HG02610 (cell line): ENCODE measurements around the gene COL19A1.

Experiments
- ATAC-seq: cut with Tn5 transposase; IDR thresholded peaks from one replicate; pipeline ENCODE4 v1.9.1; 2021; ENCODE audit warnings: mild to moderate bottlenecking, moderate library complexity; ENCODE audit not compliant: unreplicated experiment

The COL19A1 gene

GRCh38 chr6:70118670-70119069 lies 252.3 kb downstream of the COL19A1 start:
- ATAC-seq, result no peak

DNA sequence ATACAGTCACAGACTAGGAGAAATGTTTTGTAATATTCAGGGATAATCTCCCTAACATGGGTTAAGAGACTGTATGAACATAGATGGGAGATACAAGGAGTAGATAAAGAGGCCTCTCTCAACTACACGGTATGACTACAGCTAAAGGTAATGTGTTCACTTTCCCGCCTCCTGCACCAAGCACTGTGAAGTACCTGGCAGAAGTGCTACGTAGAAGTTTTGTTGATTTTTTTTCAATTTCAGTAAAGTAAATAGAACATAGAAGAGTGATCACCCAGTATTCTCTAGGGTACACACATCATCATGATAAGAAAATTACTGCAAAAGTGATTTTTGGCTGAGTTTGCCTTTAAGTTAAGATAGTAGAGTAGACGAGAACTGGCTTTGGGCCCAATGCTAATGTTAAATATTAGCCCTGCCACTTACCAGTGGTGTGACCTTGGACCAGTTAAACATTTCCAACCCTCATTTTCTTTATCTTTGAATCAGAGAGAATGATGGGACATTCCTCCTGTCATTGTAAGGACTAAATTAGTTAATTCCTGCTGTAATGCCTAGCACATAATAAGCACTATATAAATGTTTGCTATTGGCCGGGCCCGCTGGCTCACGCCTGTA lies 253.0 kb downstream of the COL19A1 start:
- ATAC-seq, result no peak

- ATAC-seq, result no peak
Measured at GRCh38 chr6:70124443-70124842, 258.1 kb downstream of the COL19A1 start.

- no peak for ATAC-seq
Measured at GRCh38 chr6:70124882-70125545, 258.7 kb downstream of the COL19A1 start.

DNA sequence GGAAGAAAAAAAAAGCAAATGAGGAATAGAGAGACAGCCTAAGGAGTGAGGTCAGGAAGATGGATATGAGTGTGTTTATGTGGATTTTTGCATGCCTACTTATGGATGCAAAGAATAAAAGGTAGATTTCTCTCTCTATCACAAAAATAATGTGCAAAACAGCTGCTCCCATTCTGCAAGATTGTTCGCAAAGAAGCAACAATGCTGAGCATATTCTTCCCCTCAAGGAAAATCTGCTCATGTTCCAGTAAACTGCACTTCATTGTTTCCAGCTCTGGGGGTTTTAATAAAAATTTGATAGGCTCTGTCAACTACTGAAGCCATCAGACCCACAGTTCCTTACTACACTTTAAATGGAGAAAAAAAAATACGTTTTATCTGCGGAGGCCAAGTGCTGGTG lies 259.2 kb downstream of the COL19A1 start:
- no peak for ATAC-seq

DNA sequence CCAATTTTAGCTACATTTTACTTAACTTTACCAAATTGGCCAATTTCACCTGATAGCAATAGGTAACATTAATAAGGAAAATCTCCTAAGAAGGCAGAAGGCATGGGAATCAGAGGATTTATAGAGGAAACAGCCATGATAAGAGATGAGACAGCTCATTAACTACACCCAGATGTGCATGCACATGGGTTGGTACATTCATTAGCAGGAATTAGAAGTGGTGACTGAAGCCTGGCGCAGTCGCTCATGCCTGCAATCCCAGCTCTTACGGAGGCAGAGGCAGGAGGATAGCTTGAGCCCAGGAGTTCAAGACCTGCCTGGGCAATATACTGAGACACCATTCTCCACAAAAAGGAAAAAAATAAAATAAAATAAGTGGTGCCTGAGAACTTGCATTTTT lies 263.0 kb downstream of the COL19A1 start:
- ATAC-seq, result no peak

DNA sequence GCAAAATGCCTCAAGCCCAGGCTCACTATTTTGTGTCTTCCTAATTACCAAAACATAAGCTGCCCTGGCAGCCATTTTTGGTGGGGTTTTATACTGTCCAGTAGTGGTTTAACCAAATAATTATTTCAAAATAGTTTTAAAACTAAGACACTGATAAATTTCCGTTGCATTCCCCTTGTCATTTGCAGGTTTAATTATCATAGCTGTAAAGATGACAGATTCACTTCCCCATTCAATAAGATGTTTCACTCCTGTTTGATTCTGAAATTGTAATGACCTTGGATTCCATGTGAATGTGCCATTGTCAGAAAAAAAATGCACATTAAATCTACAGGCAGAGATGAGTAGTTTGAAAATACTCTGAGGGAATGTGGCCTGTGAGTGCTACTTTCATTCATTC lies 264.5 kb downstream of the COL19A1 start:
- no peak for ATAC-seq

DNA sequence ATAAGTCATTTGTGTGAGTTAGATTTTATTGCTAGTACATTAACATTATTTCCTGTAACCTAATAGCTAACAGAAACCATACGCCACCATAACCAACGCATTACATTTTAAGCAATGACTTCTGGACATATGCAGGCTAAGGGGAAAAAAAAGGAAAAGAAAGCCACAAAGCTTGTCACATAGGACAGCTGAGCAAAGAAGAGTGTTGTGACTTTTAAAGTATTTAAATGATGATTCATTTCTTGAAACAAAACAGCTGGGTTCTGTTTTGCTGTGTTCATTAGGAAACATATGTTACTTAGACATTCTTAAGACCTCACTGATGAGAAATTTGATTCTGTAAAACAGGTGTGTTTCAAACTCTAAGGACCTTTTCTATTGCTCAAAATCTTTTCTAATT lies 265.2 kb downstream of the COL19A1 start:
- peak; percentile 96 for ATAC-seq

GRCh38 chr6:70133246-70133645 lies 266.9 kb downstream of the COL19A1 start:
- no peak for ATAC-seq

DNA sequence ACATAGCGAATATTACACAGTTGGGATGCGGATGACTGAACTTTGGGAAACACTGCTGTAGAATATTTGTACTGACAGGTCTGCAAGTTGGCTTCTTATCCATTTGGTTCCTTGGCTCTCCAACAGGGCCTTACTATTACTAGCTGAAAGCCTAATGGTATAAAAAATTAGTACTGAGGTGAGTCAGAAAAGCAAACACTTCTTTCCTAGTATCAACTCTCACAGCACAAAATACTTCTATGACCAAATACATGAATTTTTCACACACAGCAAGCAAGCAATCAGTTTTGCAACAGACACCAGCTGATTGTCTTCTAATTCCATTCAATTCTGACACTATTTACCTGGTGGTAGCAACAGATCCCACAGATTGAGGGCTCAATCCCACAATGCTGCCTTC lies 268.2 kb downstream of the COL19A1 start:
- no peak for ATAC-seq

- no peak for ATAC-seq
Measured at GRCh38 chr6:70135219-70136160, 269.1 kb downstream of the COL19A1 start.

GRCh38 chr6:70136996-70137395 lies 270.6 kb downstream of the COL19A1 start:
- ATAC-seq, result no peak

- no peak for ATAC-seq
Measured at GRCh38 chr6:70140496-70140895, 274.1 kb downstream of the COL19A1 start.

GRCh38 chr6:70142034-70142433 lies 275.7 kb downstream of the COL19A1 start:
- ATAC-seq, result no peak

DNA sequence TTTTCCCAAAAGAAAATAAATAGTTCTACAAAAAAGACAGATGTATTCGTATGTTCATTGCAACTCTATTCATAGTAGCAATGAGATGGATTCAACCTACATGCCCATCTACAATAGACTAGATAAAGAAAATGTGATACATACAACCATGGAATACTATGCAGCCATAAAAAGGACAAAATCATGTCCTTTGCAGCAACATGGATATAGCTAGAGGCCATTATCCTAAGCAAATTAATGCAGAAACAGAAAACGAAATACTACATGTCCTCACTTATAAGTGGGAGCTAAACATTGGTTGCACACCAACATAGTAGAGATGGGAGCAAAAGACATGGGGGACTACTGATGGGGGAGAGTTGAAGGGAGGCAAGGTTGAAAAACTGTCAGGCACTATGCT lies 278.8 kb downstream of the COL19A1 start:
- no peak for ATAC-seq

- ATAC-seq, result no peak
Measured at GRCh38 chr6:70149209-70149788, 282.9 kb downstream of the COL19A1 start.

DNA sequence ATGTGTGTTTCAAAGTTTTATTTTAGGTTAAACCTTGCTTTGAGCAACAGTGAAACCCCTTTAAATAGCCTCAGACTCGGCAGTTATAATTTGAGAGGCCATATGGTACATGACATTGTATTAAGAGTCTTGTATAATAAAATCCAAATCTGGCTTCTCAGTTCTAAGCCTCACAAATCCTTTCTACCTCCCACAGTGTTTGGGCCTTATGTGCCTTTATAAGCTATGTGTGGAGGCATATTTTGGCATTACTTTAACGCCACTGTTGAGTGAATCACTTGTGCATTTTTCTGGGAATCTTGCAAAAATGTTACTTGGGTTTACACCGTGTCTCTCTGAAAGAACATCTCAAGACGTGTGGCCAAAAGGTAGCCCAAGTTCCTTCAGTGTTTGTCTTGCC lies 284.2 kb downstream of the COL19A1 start:
- ATAC-seq, result no peak

DNA sequence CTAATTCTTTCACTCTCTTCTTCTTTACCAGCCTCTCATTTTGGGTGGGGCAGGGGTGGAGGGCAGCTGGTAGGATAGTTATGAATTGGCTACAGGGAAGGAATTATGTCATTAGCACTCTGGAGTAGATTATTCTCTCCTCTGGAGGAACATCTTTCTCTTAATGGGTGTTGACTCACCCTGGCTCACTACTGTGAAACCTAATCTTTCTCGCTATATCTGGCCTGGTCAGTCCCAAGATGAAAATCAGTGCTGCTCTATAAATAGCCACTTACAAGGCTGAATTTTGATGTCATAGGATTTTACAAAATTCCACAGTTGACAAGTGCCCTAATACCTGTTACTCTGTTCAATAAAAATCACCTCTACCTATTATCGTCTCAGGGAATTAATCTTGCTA lies 285.3 kb downstream of the COL19A1 start:
- ATAC-seq, result no peak

GRCh38 chr6:70152786-70153185 lies 286.4 kb downstream of the COL19A1 start:
- no peak for ATAC-seq

DNA sequence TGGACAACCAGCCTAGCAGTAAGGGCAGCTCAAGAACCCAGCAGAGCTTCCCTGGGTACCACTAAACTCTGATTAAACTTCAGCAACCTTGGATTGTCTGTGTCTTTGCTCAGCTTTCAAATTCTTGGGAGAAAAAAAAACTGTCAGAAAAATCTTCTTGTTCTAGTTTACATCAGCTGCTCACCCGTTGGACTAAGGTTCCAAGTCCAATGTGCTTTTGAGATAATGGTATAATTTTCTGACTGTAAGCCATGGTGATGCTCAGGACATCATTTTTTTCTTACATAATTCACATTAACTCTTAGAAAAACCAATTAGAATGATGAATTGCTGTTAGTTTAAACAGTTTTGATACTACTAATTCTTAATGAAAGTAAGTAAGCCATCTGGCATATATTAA lies 290.7 kb downstream of the COL19A1 start:
- ATAC-seq, result no peak

- ATAC-seq, result no peak
Measured at GRCh38 chr6:70160276-70160675, 293.9 kb downstream of the COL19A1 start.
